G401.6 (cell line): ENCODE results near the gene ZNF785.
"Not testable (repeated sequence)": the region's sequence is repeated elsewhere in the genome, so short reads cannot be mapped to it uniquely, and the experiment has no call there.

Experiments used
- FAIRE-seq: peaks from 2 replicates; lab custom pipeline; 2012; peaks lifted over from hg19 to GRCh38; lab: Jason Lieb, UNC

Gene ZNF785

DNA sequence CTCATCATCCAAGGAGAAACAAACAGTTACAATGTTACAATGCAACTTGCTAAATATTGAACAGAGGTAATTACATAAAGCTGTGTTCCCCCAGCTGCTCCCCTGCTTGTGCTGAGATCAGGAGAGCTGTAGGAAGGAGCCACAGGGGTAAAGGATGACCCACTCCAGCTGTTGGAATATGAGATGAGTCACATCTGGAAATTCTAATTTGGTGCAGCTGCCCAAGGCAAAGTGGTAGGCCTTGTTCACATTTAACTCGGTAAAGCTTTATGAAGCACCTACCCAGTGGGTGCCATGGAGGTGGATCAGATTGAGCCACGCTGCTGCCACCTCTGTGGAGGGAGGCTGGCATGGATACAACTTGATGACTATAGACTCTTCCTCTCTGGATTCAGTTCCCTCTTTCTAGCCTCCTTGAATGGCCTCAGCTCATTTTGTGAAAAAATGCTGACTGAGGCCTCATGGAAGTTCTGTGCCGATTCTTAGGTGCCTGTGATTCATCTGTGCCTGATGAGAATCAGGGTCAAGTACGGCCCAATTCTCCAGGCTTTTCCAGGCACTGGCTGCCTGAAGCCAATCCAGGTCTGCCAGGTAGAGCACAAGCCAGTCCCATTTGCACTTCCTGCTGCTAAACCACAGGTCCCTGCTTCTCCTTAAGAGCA is 17.2 kb upstream of the ZNF785 start:
- no peak for FAIRE-seq

GRCh38 chr16:30601966-30602365 is 16.5 kb upstream of the ZNF785 start:
- FAIRE-seq, result no peak

DNA sequence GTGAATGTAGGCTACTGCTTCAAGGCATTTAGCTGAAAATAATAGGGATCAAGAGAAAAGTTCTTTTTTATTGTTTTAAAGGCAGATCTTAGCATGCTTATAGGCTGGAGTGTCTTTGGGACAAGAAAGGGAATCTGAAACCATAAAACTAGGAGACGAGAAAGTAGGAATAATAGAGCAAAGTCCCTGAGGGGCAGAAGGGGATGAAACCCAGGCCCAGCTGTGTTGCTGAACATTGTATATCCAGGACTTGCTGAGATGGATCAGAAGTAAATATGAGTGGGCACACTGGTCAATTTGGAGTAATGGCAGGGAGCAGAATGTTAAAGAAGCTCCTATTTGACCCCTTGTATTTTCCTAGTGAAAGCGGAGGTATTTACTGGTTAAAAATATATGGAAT is 15.4 kb upstream of the ZNF785 start:
- no peak for FAIRE-seq

- FAIRE-seq, result no peak
Measured at GRCh38 chr16:30600215-30600614, 14.7 kb upstream of the ZNF785 start.

DNA sequence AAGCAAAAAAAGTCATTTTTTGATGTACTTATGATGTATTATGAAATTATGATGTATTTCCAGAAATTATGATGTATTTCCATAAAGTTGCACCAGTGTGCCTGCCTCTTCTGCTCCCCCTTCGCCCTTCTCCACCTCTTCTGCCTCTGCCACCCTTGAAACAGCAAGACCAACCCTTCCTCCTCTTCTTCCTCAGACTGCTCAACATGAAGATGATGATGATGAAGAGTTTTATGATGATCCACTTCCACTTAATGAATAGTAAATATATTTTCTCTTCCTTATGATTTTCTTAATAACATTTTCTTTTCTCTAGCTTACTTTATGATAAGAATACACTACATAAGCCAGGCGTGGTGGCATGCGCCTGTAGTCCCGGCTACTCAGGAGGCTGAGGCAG is 7.4 kb upstream of the ZNF785 start:
- FAIRE-seq, result no peak

GRCh38 chr16:30590869-30591268 is 5.4 kb upstream of the ZNF785 start:
- FAIRE-seq, result not testable (repeated sequence)

- FAIRE-seq, result not testable (repeated sequence)
Measured at GRCh38 chr16:30589582-30589981, 4.1 kb upstream of the ZNF785 start.

GRCh38 chr16:30588651-30589050 is 3.2 kb upstream of the ZNF785 start:
- FAIRE-seq, result no peak

DNA sequence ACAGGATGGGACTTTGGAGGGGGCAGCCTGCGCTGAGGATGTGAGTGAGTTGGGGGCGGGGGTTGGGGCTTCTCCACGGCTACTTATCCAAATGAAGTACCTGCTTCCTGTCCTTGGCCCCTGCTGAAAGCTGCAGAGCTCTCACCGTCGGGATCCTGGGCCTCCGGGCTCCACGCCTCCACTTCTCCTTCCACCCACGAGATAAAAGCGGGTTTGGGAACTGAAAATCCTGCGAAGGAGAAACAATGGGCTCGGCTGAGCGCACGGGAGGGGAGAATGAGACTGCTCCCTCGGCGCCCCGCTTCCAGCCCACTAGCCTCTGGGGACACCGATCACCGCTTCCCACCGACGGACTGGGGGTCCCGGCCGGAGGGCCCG is 486 bp downstream of the ZNF785 start:
- no peak for FAIRE-seq

GRCh38 chr16:30582611-30583340 is 2.7 kb downstream of the ZNF785 start:
- no peak for FAIRE-seq

GRCh38 chr16:30581457-30581856 is 4.0 kb downstream of the ZNF785 start:
- FAIRE-seq, result no peak

GRCh38 chr16:30574678-30575077 is 10.8 kb downstream of the ZNF785 start:
- FAIRE-seq, result no peak

- FAIRE-seq, result peak; percentile 96
Measured at GRCh38 chr16:30571445-30572322, 13.8 kb downstream of the ZNF785 start, which contains the start of gene ZNF688. Gene ZNF688, minus strand, starts transcription at chr16:30571714. Its CDS starts 85 bp downstream, at chr16:30571629.

DNA sequence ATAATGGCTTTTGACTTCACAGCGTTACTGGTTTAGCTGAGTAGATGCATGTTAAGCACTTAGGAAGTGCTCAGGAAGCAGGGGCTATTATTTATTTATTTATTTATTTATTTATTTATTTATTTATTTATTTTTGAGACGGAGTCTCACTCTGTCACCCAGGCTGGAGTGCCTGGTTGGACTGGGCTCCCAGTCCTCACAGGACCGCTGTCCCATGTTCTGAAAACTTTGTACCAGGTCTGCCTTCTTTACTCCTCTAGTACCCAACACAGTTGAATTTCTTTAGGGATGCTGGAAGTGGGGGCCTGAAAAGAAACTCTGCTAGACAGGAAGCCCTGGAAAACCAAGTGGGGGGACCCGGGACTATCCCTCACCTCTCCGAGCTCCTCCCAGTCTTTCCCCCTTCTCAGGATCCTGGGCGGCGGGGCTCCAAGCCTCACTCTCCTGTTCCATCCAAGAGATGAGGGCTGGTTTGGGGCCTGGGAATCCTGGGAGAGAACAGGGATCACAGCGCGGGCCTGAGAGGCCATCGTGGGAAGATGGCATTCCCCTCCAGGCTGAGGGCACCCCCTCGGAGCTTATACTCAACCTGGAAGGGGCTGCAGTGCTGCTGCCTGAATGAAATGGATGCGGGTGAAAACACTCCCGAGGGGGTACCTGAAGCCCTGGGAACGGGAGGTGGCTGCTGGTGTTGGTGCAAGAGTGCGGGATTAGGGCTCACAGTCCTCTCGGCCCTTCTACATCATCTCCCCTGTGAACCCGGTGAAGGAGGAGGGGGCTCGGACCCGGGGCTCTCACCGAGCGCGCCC is 14.7 kb downstream of the ZNF785 start:
- no peak for FAIRE-seq

DNA sequence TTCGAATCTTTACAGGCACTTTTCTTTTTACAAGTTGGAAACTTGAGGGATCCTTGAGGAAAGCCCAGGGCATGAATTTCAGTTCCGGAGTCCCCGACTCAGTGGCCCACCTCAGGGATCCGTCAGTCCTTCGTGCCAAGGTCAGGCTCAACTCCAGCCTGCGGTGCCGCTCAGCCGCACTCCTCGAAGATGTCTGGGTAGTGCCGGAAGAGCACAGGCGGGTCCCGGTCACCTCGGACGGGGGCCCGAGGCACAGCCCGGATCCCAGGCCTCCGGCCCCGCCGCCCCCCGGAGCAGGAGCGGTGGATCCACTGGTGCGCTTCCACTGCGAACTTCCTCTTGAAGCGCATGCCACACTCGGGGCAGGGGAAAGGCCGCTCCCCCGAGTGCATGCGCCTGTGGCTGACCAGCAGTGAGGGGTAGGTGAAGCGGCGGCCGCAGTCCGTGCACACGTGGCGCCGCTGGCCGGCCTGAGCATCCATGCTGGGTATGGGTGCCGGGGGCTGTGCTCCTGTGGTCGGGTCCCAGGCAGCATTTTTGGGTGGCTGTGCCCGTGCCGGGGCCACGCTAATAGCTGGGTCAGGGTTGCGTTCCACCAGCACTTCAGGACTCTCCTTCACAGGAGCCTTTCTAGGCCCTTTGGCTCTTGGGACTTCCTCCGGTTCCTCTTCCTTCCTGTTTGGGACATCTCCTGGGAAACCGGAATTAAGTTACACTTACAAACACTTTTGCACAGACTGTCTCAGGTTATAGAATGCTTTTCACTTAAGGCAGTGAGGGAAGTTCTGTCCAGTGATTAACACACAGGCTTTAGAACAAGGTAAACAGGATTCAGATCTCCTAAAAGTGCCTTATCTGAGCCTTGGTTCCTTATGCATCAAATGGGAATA is 15.5 kb downstream of the ZNF785 start:
- FAIRE-seq, result no peak

DNA sequence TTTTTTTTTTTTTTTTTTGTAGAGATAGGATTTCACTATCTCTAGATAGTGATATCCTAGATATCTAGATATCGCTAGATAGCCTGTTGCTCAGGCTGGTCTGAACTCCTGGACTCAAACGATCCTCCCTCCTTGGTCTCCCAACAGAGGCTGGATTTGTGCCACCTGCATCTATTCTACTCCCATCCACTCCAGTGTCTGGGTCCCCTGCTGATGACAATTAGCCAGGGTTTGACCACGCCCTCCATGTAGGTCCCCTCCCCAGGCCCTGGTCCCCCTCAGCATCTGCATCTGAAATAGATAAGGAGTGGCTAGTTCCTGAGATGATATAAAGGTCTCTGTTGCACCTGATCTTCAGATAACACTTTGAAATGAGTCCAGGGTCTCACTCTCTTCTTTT is 16.2 kb downstream of the ZNF785 start:
- FAIRE-seq, result no peak

- no peak for FAIRE-seq
Measured at GRCh38 chr16:30567991-30568638, 17.4 kb downstream of the ZNF785 start.

DNA sequence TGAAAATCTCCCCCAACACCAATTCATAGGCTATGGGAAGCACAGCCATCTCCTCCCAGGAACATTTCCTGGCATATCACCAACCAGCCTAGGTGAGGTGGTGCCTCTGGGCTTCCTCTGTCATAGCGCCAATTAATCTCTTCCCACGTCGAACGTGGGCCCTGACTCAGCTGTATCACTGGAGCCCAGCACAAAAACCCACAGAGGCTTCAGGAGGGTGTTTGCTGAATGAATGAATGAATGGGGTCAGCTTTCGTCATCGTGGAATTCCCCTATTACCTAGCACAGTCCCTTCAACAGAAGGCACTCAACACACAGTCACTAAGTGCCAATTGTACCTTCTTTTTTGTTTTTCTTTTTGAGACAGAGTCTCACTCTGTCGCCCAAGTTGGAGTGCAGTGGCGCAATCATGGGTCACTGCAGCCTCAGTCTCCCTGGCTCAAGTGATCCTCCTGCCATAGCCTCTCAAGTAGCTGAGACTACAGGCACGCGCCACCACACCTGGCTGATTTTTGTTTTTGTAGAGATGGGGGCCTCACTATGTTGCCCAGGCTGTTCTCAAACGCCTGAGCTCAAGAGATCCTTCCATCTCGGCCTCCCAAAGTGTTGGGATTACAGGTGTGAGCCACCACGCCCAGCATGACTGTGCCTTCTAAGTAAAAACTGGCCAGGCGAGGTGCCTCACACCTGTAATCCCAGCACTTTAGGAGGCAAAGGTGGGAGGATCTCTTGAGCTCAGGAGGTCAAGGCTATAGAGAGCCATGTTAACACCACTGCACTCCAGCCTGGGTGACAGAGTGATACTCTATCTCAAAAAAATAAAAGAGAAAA is 18.1 kb downstream of the ZNF785 start:
- FAIRE-seq, result no peak

GRCh38 chr16:30566531-30566930 is 19.0 kb downstream of the ZNF785 start:
- FAIRE-seq, result no peak

DNA sequence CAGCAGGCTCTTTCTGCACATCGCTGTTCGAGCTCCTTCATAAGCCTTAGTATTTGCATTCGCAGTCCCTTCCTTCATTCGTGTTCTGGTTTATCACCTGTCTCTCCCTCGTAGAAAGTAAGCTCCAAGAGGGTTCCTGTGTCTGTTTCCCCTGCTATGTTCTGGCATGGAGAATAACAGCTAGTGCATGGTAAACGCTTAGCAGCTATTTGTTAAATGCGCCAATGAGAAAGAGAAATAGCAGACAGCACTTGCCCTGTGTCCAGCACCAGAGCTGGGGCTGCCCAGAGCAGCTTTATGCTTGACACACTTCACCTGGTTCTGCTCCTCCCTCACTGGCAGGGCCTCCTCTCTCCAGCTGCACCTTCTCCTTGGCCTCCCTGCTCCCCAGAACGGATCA is 19.5 kb downstream of the ZNF785 start:
- no peak for FAIRE-seq
